ENCODE results near the gene ELL.

- TF ChIP-seq CTCF (conservative IDR thresholded peaks at IDR 0.05; ENCODE audit: low read depth, low read length): no peak
- TF ChIP-seq EZH2phosphoT487 (IDR thresholded peaks at IDR 0.05; ENCODE audit: borderline replicate concordance, low read length): no peak
Observed at GRCh38 chr19:18435178-18435841, 86.6 kb downstream of the ELL start.

All from PC-3 (cell line).